ENCODE data around the gene HSH2D. TPM values are rescaled to one million over a fixed set of nuclear protein-coding genes. Genes with fewer than 3 reads are reported as not detected.

The HSH2D gene
- total and polyA plus RNA-seq, 4 donors, result 0.10 to 2.5 (median 1.3) TPM

GRCh38 chr19:16127080-16127479 lies 16.4 kb upstream of the HSH2D start:
- Histone ChIP-seq H3K27me3 (ENCODE audit: control insufficient read depth in 1 of 2, insufficient read depth in 2 of 2, low read length in 1 of 2) (no peaks in the 10 kb centered on the region), H3K27ac (ENCODE audit: low read depth in 1 of 2, low read length in 2 of 2) (no peak overlapping the region), H3K4me3 (ENCODE audit: low read length in 2 of 2) (no peak overlapping the region), H3K4me1 (ENCODE audit: control insufficient read depth in 1 of 2, insufficient read depth in 2 of 2, low read length in 2 of 2) (no peaks in the 10 kb centered on the region), H3K9me3 (ENCODE audit: control insufficient read depth, low read length) (no peaks in the 10 kb centered on the region), H3K36me3 (ENCODE audit: control insufficient read depth in 1 of 2, insufficient read depth in 2 of 2, low read length in 1 of 2) (peaks cover 0 to 13% of the 10 kb centered on the region in 2 donors)
- ATAC-seq (ENCODE audit: low FRiP score), result no peak
- 82 to 91% methylated on average over 11 of the region's 11 CpGs for WGBS, 2 donors
- intact Hi-C loops (cut with DNase I), result no loop called here
- no peak for DNase-seq

- no peak for DNase-seq
- H3K4me1 ChIP-seq (ENCODE audit: control insufficient read depth in 1 of 2, insufficient read depth in 2 of 2, low read length in 2 of 2), result no peaks in the 10 kb centered on the region
- no peak for ATAC-seq (ENCODE audit: low FRiP score)
- H3K4me3 ChIP-seq (ENCODE audit: low read length in 2 of 2), result no peak overlapping the region
- H3K36me3 ChIP-seq (ENCODE audit: control insufficient read depth in 1 of 2, insufficient read depth in 2 of 2, low read length in 1 of 2), result peaks cover 0 to 14% of the 10 kb centered on the region in 2 donors
- intact Hi-C loops (cut with DNase I), result no loop called here
- WGBS, 2 donors, result 89% methylated on average over 21 of the region's 21 CpGs
- H3K27ac ChIP-seq (ENCODE audit: low read depth in 1 of 2, low read length in 2 of 2), result no peak overlapping the region
- H3K27me3 ChIP-seq (ENCODE audit: control insufficient read depth in 1 of 2, insufficient read depth in 2 of 2, low read length in 1 of 2), result no peaks in the 10 kb centered on the region
- H3K9me3 ChIP-seq (ENCODE audit: control insufficient read depth, low read length), result no peaks in the 10 kb centered on the region
Observed at GRCh38 chr19:16127776-16128371, 15.6 kb upstream of the HSH2D start.

DNA sequence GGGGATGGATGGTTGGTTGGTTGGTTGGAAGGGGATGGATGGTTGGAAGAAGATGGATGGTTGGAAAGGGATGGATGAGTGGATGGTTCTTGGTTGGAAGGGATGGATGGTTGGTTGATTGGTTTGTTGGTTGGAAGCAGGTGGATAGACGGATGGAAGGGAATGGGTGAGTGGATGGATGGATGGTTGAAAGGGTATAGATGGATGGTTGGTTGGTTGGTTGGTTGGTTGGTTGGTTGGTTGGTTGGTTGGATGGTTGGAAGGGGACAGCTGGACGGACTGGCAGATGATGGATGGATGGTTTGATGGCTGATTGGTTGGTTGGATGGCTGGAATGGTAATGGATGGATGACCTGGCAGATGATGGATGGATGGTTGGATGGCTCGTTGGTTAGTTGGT lies 11.8 kb upstream of the HSH2D start:
- Histone ChIP-seq H3K4me3 (ENCODE audit: low read length in 2 of 2) (no peak overlapping the region), H3K9me3 (ENCODE audit: control insufficient read depth, low read length) (no peaks in the 10 kb centered on the region), H3K27ac (ENCODE audit: low read depth in 1 of 2, low read length in 2 of 2) (no peak overlapping the region), H3K36me3 (ENCODE audit: control insufficient read depth in 1 of 2, insufficient read depth in 2 of 2, low read length in 1 of 2) (peaks cover 0 to 14% of the 10 kb centered on the region in 2 donors), H3K4me1 (ENCODE audit: control insufficient read depth in 1 of 2, insufficient read depth in 2 of 2, low read length in 2 of 2) (no peaks in the 10 kb centered on the region), H3K27me3 (ENCODE audit: control insufficient read depth in 1 of 2, insufficient read depth in 2 of 2, low read length in 1 of 2) (no peaks in the 10 kb centered on the region)
- intact Hi-C loops (cut with DNase I), result no loop called here
- DNase-seq (no peak), ATAC-seq (ENCODE audit: low FRiP score) (no peak)
- WGBS, 2 donors, result 89 to 97% methylated on average over 3 of the region's 3 CpGs

- WGBS, 2 donors, result 96% methylated on average over 4 of the region's 4 CpGs
- Histone ChIP-seq H3K27ac (ENCODE audit: low read depth in 1 of 2, low read length in 2 of 2) (no peak overlapping the region), H3K4me1 (ENCODE audit: control insufficient read depth in 1 of 2, insufficient read depth in 2 of 2, low read length in 2 of 2) (no peaks in the 10 kb centered on the region), H3K27me3 (ENCODE audit: control insufficient read depth in 1 of 2, insufficient read depth in 2 of 2, low read length in 1 of 2) (no peaks in the 10 kb centered on the region), H3K4me3 (ENCODE audit: low read length in 2 of 2) (no peak overlapping the region), H3K9me3 (ENCODE audit: control insufficient read depth, low read length) (no peaks in the 10 kb centered on the region), H3K36me3 (ENCODE audit: control insufficient read depth in 1 of 2, insufficient read depth in 2 of 2, low read length in 1 of 2) (peaks cover 0 to 12% of the 10 kb centered on the region in 2 donors)
- intact Hi-C loops (cut with DNase I), result no loop called here
- DNase-seq (no peak), ATAC-seq (ENCODE audit: low FRiP score) (no peak)
Observed at GRCh38 chr19:16133818-16134217, 9.7 kb upstream of the HSH2D start.

GRCh38 chr19:16134510-16134909 lies 9.0 kb upstream of the HSH2D start:
- intact Hi-C loops (cut with DNase I), result no loop called here
- WGBS, 2 donors, result 84 to 85% methylated on average over 7 of the region's 7 CpGs
- Histone ChIP-seq H3K36me3 (ENCODE audit: control insufficient read depth in 1 of 2, insufficient read depth in 2 of 2, low read length in 1 of 2) (peaks cover 0 to 8% of the 10 kb centered on the region in 2 donors), H3K4me3 (ENCODE audit: low read length in 2 of 2) (no peak overlapping the region), H3K27me3 (ENCODE audit: control insufficient read depth in 1 of 2, insufficient read depth in 2 of 2, low read length in 1 of 2) (no peaks in the 10 kb centered on the region), H3K4me1 (ENCODE audit: control insufficient read depth in 1 of 2, insufficient read depth in 2 of 2, low read length in 2 of 2) (no peaks in the 10 kb centered on the region), H3K9me3 (ENCODE audit: control insufficient read depth, low read length) (no peaks in the 10 kb centered on the region), H3K27ac (ENCODE audit: low read depth in 1 of 2, low read length in 2 of 2) (no peak overlapping the region)
- DNase-seq (no peak), ATAC-seq (ENCODE audit: low FRiP score) (no peak)

- no peak for ATAC-seq (ENCODE audit: low FRiP score)
- intact Hi-C loops (cut with DNase I), result no loop called here
- 86 to 89% methylated on average over 4 of the region's 4 CpGs for WGBS, 2 donors
Observed at GRCh38 chr19:16135430-16136127, 7.9 kb upstream of the HSH2D start.

GRCh38 chr19:16136185-16136999 lies 7.1 kb upstream of the HSH2D start:
- DNase-seq (no peak), ATAC-seq (ENCODE audit: low FRiP score) (no peak)
- Histone ChIP-seq H3K27ac (ENCODE audit: low read depth in 1 of 2, low read length in 2 of 2) (no peak overlapping the region), H3K9me3 (ENCODE audit: control insufficient read depth, low read length) (no peaks in the 10 kb centered on the region), H3K36me3 (ENCODE audit: control insufficient read depth in 1 of 2, insufficient read depth in 2 of 2, low read length in 1 of 2) (peaks cover 0 to 5% of the 10 kb centered on the region in 2 donors), H3K4me1 (ENCODE audit: control insufficient read depth in 1 of 2, insufficient read depth in 2 of 2, low read length in 2 of 2) (no peaks in the 10 kb centered on the region), H3K27me3 (ENCODE audit: control insufficient read depth in 1 of 2, insufficient read depth in 2 of 2, low read length in 1 of 2) (no peaks in the 10 kb centered on the region), H3K4me3 (ENCODE audit: low read length in 2 of 2) (no peak overlapping the region)
- WGBS, 2 donors, result 7 to 9% methylated on average over 16 of the region's 16 CpGs
- intact Hi-C loops (cut with DNase I), result no loop called here

More at GRCh38 chr19:16135430-16136127, 7.9 kb upstream of the HSH2D start:
- Histone ChIP-seq H3K27ac (ENCODE audit: low read depth in 1 of 2, low read length in 2 of 2) (no peak overlapping the region), H3K4me3 (ENCODE audit: low read length in 2 of 2) (no peak overlapping the region), H3K27me3 (ENCODE audit: control insufficient read depth in 1 of 2, insufficient read depth in 2 of 2, low read length in 1 of 2) (no peaks in the 10 kb centered on the region), H3K9me3 (ENCODE audit: control insufficient read depth, low read length) (no peaks in the 10 kb centered on the region), H3K4me1 (ENCODE audit: control insufficient read depth in 1 of 2, insufficient read depth in 2 of 2, low read length in 2 of 2) (no peaks in the 10 kb centered on the region), H3K36me3 (ENCODE audit: control insufficient read depth in 1 of 2, insufficient read depth in 2 of 2, low read length in 1 of 2) (peaks cover 0 to 5% of the 10 kb centered on the region in 2 donors)
- no peak for DNase-seq

DNA sequence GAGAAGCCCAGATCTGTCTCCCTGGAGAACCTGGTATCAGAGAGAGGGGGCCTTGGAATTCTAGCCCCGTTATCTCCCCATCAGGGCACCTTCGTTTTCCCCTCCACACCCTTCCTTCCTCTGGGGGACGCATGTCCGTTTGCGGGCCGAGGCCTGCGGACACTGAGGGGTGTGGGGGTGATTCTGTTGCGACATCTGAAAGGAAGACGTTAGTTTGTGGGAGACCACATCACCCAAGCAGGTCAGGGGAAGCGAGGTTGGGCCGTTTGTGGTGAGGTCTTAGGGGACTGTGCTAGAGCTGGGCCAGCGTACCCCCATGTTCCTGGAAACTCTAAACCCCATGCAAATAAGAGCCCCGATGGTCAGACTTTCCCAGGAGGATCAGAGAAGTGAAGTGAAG lies 3.7 kb upstream of the HSH2D start:
- Histone ChIP-seq H3K9me3 (ENCODE audit: control insufficient read depth, low read length) (no peaks in the 10 kb centered on the region), H3K27me3 (ENCODE audit: control insufficient read depth in 1 of 2, insufficient read depth in 2 of 2, low read length in 1 of 2) (no peaks in the 10 kb centered on the region), H3K4me3 (ENCODE audit: low read length in 2 of 2) (no peak overlapping the region), H3K27ac (ENCODE audit: low read depth in 1 of 2, low read length in 2 of 2) (no peak overlapping the region), H3K4me1 (ENCODE audit: control insufficient read depth in 1 of 2, insufficient read depth in 2 of 2, low read length in 2 of 2) (no peaks in the 10 kb centered on the region), H3K36me3 (ENCODE audit: control insufficient read depth in 1 of 2, insufficient read depth in 2 of 2, low read length in 1 of 2) (no peaks in the 10 kb centered on the region)
- DNase-seq, result no peak
- intact Hi-C loops (cut with DNase I), result no loop called here
- ATAC-seq (ENCODE audit: low FRiP score), result no peak
- 89 to 90% methylated on average over 13 of the region's 13 CpGs for WGBS, 2 donors

All from aorta (tissue), 5 donors.